ENCODE results near the gene GUK1. TPM values are rescaled to one million over a fixed set of nuclear protein-coding genes. Genes with fewer than 3 reads are reported as not detected.

Gene GUK1
- total RNA-seq, 1 experiment from 2014 or later: 294 TPM

Other genes starting within 250 kb of the GUK1 start
- 9.5 and 14.0 TPM in 2 replicates for gene WNT9A, start 192.3 kb upstream of the GUK1 start, total RNA-seq (2014; rRNA removed; shearing (Covaris generic))
- gene WNT3A, start 133.3 kb upstream of the GUK1 start, total RNA-seq (2014; rRNA removed; shearing (Covaris generic)): not detected in 2 replicates
- 163 and 218 TPM in 2 replicates for gene ARF1, start 57.6 kb upstream of the GUK1 start, total RNA-seq (2014; rRNA removed; shearing (Covaris generic))
- 7.8 and 8.6 TPM in 2 replicates for gene C1orf35, start 37.0 kb upstream of the GUK1 start, total RNA-seq (2014; rRNA removed; shearing (Covaris generic))
- gene MRPL55, start 31.0 kb upstream of the GUK1 start, total RNA-seq (2014; rRNA removed; shearing (Covaris generic)): 63.2 and 83.0 TPM in 2 replicates
- 0.39 and 0.48 TPM in 2 replicates for gene GJC2, start 9.7 kb downstream of the GUK1 start, total RNA-seq (2014; rRNA removed; shearing (Covaris generic))
- 0.60 and 1.1 TPM in 2 replicates for gene IBA57, start 25.5 kb downstream of the GUK1 start, total RNA-seq (2014; rRNA removed; shearing (Covaris generic))
- 0.10 and 0.24 TPM in 2 replicates for gene OBSCN, start 67.8 kb downstream of the GUK1 start, total RNA-seq (2014; rRNA removed; shearing (Covaris generic))

All from RPMI7951 (cell line).